ENCODE results near the gene RNF128.
"Not testable (repeated sequence)": the region's sequence is repeated elsewhere in the genome, so short reads cannot be mapped to it uniquely, and the experiment has no call there.

DNA sequence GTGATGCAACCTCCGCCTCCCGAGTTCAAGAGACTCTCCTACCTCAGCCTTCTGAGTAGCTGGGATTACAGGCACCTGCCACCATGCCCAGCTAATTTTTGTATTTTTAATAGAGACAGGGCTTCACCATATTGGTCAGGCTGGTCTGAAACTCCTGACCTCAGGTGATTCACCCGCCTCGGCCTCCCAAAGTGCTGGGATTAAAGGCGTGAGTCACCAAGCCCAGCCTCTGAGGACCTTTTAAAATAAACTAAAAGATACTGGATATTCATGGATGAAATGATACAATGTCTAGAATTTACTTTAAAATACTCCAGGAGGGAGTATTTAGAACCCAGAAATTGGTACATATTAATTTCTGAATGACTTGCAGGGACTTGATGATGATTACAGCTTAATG lies 86.4 kb downstream of the RNF128 start:
- not testable (repeated sequence) for TF ChIP-seq POLR2A (IDR thresholded peaks at IDR 0.05; ENCODE audit: low read depth, low read length); TAF1 (IDR thresholded peaks at IDR 0.05; ENCODE audit: low read depth, low read length); POLR2AphosphoS5 (IDR thresholded peaks at IDR 0.05; ENCODE audit: low read depth, low read length); SPI1 (IDR thresholded peaks at IDR 0.05; ENCODE audit: low read depth, low read length); POU2F2 (IDR thresholded peaks at IDR 0.05; ENCODE audit: low read depth, low read length); PAX5 (IDR thresholded peaks at IDR 0.05; ENCODE audit: insufficient read depth, low read length, severe bottlenecking)
